Ovary (tissue), 9 donors: ENCODE results near the gene GPLD1. TPM values are rescaled to one million over a fixed set of nuclear protein-coding genes. Genes with fewer than 3 reads are reported as not detected.

Experiments used
- DNase-seq, 5 donors: peaks; one replicate each; pipeline ENCODE4 v3.0.0-alpha.2; 2019 to 2020
- H3K27ac ChIP-seq, 2 donors: fragments of 200-600 bp; one replicate each; pipeline versions ENCODE4 v1.5.1 to v1.8.0; 2019 to 2022
- H3K27me3 ChIP-seq: fragments of 200-600 bp; one replicate; pipeline ENCODE4 v1.8.0; 2022
- H3K36me3 ChIP-seq: fragments of 200-600 bp; sonication (generic); one replicate; pipeline ENCODE4 v1.5.1; 2019
- H3K4me1 ChIP-seq: one replicate; pipeline ENCODE4 v1.8.1; 2013; ENCODE audit warnings: mild to moderate bottlenecking, moderate library complexity; ENCODE audit not compliant: insufficient read depth
- H3K4me3 ChIP-seq: fragments of 200-600 bp; sonication (generic); one replicate; pipeline ENCODE4 v1.5.1; 2017
- H3K9me3 ChIP-seq, 2 donors: fragments of 200-600 bp in 1 of 2; sonication (generic) in 1 of 2; one replicate each; pipeline versions ENCODE4 v1.5.1 to v1.8.1; 2013 to 2019; ENCODE audit warnings: mild to moderate bottlenecking in 1 of 2, moderate library complexity in 1 of 2
- EP300 ChIP-seq: sonication (generic); formaldehyde crosslinking; IDR thresholded peaks from one replicate; pipeline ENCODE4 v1.6.1; 2017; ENCODE audit warnings: antibody characterized with exemption
- POLR2A ChIP-seq: fragments of 450-650 bp; IDR thresholded peaks from one replicate; pipeline ENCODE4 v1.6.1; 2017; ENCODE audit warnings: antibody characterized with exemption, mild to moderate bottlenecking, moderate library complexity
- WGBS, 3 donors: extraction: QIAGEN DNeasy Blood & Tissue Kit in 1 of 3; methylation state at CpG; one replicate each; pipeline versions ENCODE4 v1.1.5 to v1.1.7; 2013 to 2017; 5-methylcytosine and 5-hydroxymethylcytosine counted together
- intact Hi-C, 4 donors: fragments of 100-400 bp; cut with DNase I; formaldehyde crosslinking; loops; one replicate each; pipeline versions ENCODE4 v1.11.0 to v1.15.1; 2022 to 2023
- polyA plus RNA-seq, 2 donors: library from polyadenylated mRNA; stranded (reverse); fragments of 200-250 nt in 1 of 2; fragments of 350-450 nt in 1 of 2; fragmentation: Illumina TruSeq in 1 of 2; extraction: RNeasy Lipid Tissue Mini Kit (QIAGEN cat#74804) in 1 of 2; gene quantifications; one replicate each; pipeline ENCODE4 v1.2.3, GENCODE V29; 2013 to 2014
- total RNA-seq, 7 donors: library from RNA; depleted of rRNA in 2 of 7; stranded (reverse); fragments of >200 nt in 2 of 7; fragmentation: NEBNext Ultra II Directional in 3 of 7; extraction: Animal tissue kit (Norgen Biotek cat#: 25700) in 3 of 7; gene quantifications; one replicate each; pipeline versions ENCODE4 v1.1.0 to v1.2.4, GENCODE V29; 2016 to 2023
- TF ChIP-seq, protein P1 (sequence below), 3 donors: fragments of 450-650 bp in 2 of 3; fragments of 200-600 bp in 1 of 3; IDR thresholded peaks; one replicate each; pipeline versions ENCODE4 v1.5.1 to v1.8.0; 2016 to 2022; ENCODE audit warnings: antibody characterized with exemption in 3 of 3, mild to moderate bottlenecking in 1 of 3
- donor health status: DM: no; HTN: no; CAD: no; lungs with moderate emphysema.
- donor health status: DM: no; HTN: no; CAD: no.
- donor health status: Bipolar disorder and iron deficiency.
- donor health status: DM: yes; HTN: yes; CAD: no.
- donor health status: DM: no; HTN: no; CAD: no.
- donor health status: DM: yes; HTN: yes; CAD: no.

Gene GPLD1
- total and polyA plus RNA-seq, 9 donors, result 1.2 to 3.3 (median 2.6) TPM

DNA sequence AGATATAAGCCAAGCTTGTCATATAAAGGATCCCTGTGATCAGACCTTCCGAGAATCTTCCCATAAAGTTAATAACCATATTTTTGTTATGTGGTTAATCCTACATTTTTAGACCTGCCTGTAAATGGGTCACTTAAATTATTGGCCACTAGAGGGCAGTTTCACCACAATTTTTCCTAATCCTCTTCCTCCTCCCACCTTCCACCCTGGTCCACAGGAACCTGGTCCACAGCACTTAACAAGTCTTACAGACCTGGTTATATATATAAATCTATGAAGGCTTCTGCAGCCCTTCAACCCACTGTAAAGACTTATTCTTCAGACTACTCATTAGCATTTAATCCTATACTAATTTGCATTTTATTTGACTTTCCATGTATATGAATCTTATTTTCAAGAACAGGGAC, 58.3 kb downstream of the GPLD1 start:
- Histone ChIP-seq H3K4me1 (no peaks in the 10 kb centered on the region), H3K9me3 (no peaks in the 10 kb centered on the region), H3K27me3 (no peaks in the 10 kb centered on the region), H3K27ac (no peak overlapping the region), H3K36me3 (no peaks in the 10 kb centered on the region), H3K4me3 (no peak overlapping the region)
- DNase-seq, result no peak
- TF ChIP-seq EP300 (no peak), POLR2A (no peak)
- TF ChIP-seq, protein P1, sequence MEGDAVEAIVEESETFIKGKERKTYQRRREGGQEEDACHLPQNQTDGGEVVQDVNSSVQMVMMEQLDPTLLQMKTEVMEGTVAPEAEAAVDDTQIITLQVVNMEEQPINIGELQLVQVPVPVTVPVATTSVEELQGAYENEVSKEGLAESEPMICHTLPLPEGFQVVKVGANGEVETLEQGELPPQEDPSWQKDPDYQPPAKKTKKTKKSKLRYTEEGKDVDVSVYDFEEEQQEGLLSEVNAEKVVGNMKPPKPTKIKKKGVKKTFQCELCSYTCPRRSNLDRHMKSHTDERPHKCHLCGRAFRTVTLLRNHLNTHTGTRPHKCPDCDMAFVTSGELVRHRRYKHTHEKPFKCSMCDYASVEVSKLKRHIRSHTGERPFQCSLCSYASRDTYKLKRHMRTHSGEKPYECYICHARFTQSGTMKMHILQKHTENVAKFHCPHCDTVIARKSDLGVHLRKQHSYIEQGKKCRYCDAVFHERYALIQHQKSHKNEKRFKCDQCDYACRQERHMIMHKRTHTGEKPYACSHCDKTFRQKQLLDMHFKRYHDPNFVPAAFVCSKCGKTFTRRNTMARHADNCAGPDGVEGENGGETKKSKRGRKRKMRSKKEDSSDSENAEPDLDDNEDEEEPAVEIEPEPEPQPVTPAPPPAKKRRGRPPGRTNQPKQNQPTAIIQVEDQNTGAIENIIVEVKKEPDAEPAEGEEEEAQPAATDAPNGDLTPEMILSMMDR (IDR thresholded peaks at IDR 0.05), result peak in 1 of 3 donors; percentile 14
- intact Hi-C loops, result no loop called here
- WGBS, 3 donors, result 74 to 88% (median 87%) methylated on average over 1 of the region's 1 CpG

DNA sequence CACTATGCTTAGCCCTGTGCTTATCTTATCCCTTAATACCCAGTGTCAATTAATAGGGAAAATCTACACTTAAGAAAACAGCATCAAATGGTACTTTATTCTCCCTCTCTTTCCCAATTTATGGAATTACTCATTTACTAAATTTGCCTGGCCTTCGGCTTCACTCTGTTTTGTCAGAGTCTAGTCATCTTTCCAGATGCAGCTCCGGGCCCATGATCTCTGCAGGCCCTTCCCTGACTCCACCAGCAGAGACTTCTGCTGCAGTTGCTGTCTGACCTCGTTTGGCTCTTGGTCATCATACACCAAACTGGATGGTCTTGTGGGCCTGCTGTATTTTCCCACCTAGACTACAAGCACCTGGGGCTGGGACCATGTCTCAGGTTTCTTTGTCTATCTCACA, 59.3 kb downstream of the GPLD1 start:
- intact Hi-C loops, result no loop called here
- H3K4me3 ChIP-seq, result no peak overlapping the region
- H3K9me3 ChIP-seq, result no peaks in the 10 kb centered on the region
- 78 to 83% (median 79%) methylated on average over 3 of the region's 3 CpGs for WGBS, 3 donors
- no peak overlapping the region for H3K27ac ChIP-seq
- TF ChIP-seq POLR2A, result no peak
- TF ChIP-seq EP300, result no peak
- TF ChIP-seq, protein P1 (IDR thresholded peaks at IDR 0.05), result no peak
- H3K4me1 ChIP-seq, result no peaks in the 10 kb centered on the region
- no peaks in the 10 kb centered on the region for H3K27me3 ChIP-seq
- no peak for DNase-seq
- no peaks in the 10 kb centered on the region for H3K36me3 ChIP-seq

DNA sequence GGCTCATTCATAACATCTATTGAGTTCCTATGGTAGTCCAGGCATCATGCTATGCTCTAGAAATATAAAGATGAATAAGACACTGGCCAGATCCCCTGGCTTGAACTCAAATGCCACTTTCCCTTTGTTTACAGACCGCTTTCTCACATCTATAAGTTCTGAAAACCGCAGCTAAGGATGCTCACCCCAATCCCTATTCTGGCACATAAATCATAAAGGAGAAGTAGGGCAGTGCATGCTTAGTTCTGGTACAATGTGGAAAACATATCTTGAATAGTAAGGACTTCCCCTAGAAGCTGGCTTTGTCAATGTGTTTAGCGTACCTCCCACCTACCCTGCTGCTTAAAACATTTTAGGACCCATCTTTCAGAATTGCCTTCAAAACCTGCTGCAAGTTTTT, 60.2 kb downstream of the GPLD1 start:
- intact Hi-C loops, result no loop called here
- Histone ChIP-seq H3K27me3 (no peaks in the 10 kb centered on the region), H3K4me1 (no peaks in the 10 kb centered on the region), H3K36me3 (no peaks in the 10 kb centered on the region), H3K27ac (no peak overlapping the region), H3K4me3 (no peak overlapping the region), H3K9me3 (no peaks in the 10 kb centered on the region)
- 76 to 85% (median 84%) methylated on average over 3 of the region's 3 CpGs for WGBS, 3 donors
- no peak for DNase-seq
- TF ChIP-seq POLR2A, result no peak
- TF ChIP-seq, protein P1 (IDR thresholded peaks at IDR 0.05), result no peak
- no peak for TF ChIP-seq EP300

DNA sequence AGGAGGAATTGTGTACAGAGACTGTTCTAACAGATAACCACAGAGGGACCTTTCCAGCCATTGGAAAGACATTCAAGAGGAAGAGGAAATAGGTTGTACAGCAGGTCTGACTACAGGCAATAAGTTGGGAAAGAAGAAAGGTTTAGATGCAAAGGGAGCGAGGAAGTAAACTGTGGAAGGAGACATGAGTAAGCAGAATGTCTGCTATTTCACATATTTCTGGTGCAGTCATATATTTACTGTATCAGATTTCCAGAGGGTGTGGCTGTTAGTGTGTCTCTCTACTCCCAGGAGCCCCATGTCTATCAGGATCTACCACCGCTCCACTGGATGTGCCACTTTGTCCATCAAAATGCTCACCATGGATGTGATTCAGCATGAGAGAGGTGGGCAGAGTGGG, 60.8 kb downstream of the GPLD1 start:
- Histone ChIP-seq H3K27ac (no peak overlapping the region), H3K4me3 (no peak overlapping the region), H3K4me1 (no peaks in the 10 kb centered on the region), H3K27me3 (no peaks in the 10 kb centered on the region), H3K36me3 (no peaks in the 10 kb centered on the region), H3K9me3 (no peaks in the 10 kb centered on the region)
- DNase-seq, result no peak
- WGBS, 3 donors, result 88 to 97% (median 96%) methylated on average over 2 of the region's 2 CpGs
- intact Hi-C loops, result no loop called here
- TF ChIP-seq POLR2A (no peak), EP300 (no peak)
- TF ChIP-seq, protein P1 (IDR thresholded peaks at IDR 0.05), result no peak
